AG10803 (cell line): ENCODE measurements around the gene EVA1B.

Source experiments
- DNase-seq: peaks from one replicate; pipeline ENCODE4 v3.0.0; 2010; ENCODE audit warnings: low read depth
- H3K4me3 ChIP-seq: 2 replicates; pipeline ENCODE4 v1.5.1; 2011; ENCODE audit warnings: mild to moderate bottlenecking, low read length, control low read depth
- CTCF ChIP-seq: conservative IDR thresholded peaks from 2 replicates; pipeline ENCODE4 v1.5.1; 2011; ENCODE audit warnings: mild to moderate bottlenecking, low read length, control low read depth, inconsistent platforms

Gene EVA1B

GRCh38 chr1:36365381-36365780 is 41.9 kb upstream of the EVA1B start:
- no peak overlapping the region for H3K4me3 ChIP-seq
- DNase-seq = peak; percentile 91

GRCh38 chr1:36359911-36360550 is 36.6 kb upstream of the EVA1B start:
- H3K4me3 ChIP-seq = no peak overlapping the region
- no peak for TF ChIP-seq CTCF
- DNase-seq = no peak

More at GRCh38 chr1:36365381-36365780, 41.9 kb upstream of the EVA1B start:
- no peak for TF ChIP-seq CTCF

GRCh38 chr1:36359383-36359782 is 35.9 kb upstream of the EVA1B start:
- TF ChIP-seq CTCF = no peak

GRCh38 chr1:36358514-36359084 is 35.2 kb upstream of the EVA1B start:
- DNase-seq = no peak
- H3K4me3 ChIP-seq = no peak overlapping the region
- no peak for TF ChIP-seq CTCF

More at GRCh38 chr1:36359383-36359782, 35.9 kb upstream of the EVA1B start:
- DNase-seq = no peak
- H3K4me3 ChIP-seq = no peak overlapping the region

GRCh38 chr1:36355811-36356210 is 32.4 kb upstream of the EVA1B start:
- no peak overlapping the region for H3K4me3 ChIP-seq
- TF ChIP-seq CTCF = no peak
- DNase-seq = no peak

GRCh38 chr1:36354486-36354885 is 31.0 kb upstream of the EVA1B start:
- no peak for DNase-seq
- TF ChIP-seq CTCF = no peak
- no peak overlapping the region for H3K4me3 ChIP-seq
